ENCODE results near the gene MYO5C.

Gene MYO5C

DNA sequence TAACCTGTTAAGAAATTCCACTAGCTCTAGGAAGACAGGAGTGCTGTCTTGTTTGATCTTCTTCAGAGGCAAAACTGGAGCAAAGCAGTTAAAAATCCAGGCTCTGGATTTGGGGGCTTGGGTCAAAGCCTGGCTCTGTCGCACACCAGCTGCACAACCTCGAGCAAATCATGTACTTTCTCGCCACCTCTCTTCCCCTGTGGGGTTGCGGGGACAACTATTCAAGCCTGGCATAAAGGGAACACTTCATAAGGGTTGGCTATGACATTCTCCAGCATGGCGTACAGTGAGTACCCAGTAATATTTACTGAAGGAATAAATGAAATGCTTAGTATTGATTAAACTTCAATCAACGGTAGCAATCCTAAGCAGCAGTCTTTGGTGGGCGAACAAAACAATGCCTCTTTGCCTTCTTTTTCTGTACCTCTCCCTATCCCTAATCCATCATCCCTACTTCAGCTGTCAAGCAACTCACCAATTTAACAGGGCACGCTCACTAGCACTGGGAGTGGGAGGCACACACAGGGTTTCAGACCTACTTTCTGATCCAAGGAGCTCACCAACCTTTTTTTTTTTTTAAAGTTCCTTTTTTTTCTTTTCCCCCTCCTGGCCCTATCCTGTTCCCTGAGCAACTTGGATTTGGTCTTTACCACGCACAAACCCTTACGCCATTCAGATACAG, 137.4 kb downstream of the MYO5C start:
- TF ChIP-seq, protein P1, sequence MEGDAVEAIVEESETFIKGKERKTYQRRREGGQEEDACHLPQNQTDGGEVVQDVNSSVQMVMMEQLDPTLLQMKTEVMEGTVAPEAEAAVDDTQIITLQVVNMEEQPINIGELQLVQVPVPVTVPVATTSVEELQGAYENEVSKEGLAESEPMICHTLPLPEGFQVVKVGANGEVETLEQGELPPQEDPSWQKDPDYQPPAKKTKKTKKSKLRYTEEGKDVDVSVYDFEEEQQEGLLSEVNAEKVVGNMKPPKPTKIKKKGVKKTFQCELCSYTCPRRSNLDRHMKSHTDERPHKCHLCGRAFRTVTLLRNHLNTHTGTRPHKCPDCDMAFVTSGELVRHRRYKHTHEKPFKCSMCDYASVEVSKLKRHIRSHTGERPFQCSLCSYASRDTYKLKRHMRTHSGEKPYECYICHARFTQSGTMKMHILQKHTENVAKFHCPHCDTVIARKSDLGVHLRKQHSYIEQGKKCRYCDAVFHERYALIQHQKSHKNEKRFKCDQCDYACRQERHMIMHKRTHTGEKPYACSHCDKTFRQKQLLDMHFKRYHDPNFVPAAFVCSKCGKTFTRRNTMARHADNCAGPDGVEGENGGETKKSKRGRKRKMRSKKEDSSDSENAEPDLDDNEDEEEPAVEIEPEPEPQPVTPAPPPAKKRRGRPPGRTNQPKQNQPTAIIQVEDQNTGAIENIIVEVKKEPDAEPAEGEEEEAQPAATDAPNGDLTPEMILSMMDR (IDR thresholded peaks at IDR 0.05; ENCODE audit: low read depth, low read length, missing control alignments): no peak
- DNase-seq (ENCODE audit: low read depth): no peak
- H3K4me3 ChIP-seq (ENCODE audit: low read depth, low read length): no peak overlapping the region
- in situ Hi-C loops (cut with HindIII; ENCODE audit: low sequenced_read_pairs): no loop called here

DNA sequence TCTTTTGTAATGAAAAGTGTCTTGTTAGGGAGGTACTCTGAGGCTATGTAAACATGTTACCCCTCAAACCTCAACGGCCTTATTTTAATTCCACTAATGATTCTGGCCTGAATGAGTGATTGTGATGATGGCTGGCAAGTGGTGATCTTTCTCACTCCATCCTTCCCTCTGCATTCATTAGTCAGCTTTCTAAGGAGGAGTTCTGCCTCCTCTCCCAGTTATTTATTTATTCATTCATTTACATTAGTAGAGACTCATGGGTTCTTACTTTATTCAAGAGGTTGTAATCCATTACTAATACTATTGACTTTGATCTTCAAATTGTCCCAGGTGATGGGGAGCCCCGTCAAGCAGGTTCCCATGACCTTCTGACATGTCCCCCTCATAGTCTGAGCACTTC, 139.7 kb downstream of the MYO5C start:
- in situ Hi-C loops (cut with HindIII; ENCODE audit: low sequenced_read_pairs): no loop called here
- TF ChIP-seq, protein P1 (IDR thresholded peaks at IDR 0.05; ENCODE audit: low read depth, low read length, missing control alignments): no peak
- DNase-seq (ENCODE audit: low read depth): no peak
- no peak overlapping the region for H3K4me3 ChIP-seq (ENCODE audit: low read depth, low read length)

DNA sequence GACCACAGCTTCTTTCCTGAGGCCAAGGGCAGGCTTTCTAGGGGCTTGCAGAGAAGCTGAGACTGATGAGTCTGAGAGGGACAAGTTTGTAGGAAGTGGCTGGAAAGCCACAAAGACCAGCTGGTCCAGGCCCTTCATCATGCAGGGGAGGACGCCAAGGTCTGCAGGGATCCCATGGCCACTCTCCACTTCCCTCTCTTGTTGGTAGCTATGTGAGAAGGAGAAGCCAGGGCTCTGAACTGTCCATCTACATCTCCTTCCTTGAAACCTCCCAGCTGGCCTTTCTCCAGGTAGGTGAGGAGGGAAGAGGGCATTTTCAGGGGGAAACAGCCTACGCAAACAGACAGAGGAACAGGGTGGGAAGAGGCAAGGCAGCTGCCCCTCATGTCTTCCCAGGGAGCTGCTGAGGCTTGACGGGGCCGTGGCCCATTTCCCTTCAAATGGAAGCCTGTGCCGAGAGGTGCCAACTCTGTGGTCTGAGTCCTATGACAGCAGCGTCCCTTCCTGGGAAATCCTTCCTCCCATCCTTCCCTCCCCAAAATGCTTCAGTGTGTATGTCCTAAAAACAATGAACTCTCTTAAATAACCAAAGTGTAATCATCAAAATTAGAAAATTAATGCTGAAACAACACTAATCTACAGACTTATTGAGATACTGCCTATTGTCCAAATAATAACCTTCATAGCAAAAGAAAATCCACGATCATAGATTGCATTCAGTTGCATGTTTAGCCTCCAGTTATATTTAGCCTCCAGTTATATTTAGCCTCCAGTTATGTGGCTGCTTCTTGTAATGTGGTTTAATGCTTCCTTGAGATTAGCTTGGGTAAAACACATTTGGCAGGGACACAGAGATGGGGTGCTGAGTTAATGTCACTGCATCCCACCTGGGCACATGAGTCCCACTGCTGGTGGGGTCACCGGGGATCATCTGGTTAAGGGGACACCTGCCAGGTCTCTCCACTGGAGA, 140.4 kb downstream of the MYO5C start:
- TF ChIP-seq, protein P1 (IDR thresholded peaks at IDR 0.05; ENCODE audit: low read depth, low read length, missing control alignments): no peak
- in situ Hi-C loops (cut with HindIII; ENCODE audit: low sequenced_read_pairs): no loop called here
- no peak overlapping the region for H3K4me3 ChIP-seq (ENCODE audit: low read depth, low read length)
- no peak for DNase-seq (ENCODE audit: low read depth)

DNA sequence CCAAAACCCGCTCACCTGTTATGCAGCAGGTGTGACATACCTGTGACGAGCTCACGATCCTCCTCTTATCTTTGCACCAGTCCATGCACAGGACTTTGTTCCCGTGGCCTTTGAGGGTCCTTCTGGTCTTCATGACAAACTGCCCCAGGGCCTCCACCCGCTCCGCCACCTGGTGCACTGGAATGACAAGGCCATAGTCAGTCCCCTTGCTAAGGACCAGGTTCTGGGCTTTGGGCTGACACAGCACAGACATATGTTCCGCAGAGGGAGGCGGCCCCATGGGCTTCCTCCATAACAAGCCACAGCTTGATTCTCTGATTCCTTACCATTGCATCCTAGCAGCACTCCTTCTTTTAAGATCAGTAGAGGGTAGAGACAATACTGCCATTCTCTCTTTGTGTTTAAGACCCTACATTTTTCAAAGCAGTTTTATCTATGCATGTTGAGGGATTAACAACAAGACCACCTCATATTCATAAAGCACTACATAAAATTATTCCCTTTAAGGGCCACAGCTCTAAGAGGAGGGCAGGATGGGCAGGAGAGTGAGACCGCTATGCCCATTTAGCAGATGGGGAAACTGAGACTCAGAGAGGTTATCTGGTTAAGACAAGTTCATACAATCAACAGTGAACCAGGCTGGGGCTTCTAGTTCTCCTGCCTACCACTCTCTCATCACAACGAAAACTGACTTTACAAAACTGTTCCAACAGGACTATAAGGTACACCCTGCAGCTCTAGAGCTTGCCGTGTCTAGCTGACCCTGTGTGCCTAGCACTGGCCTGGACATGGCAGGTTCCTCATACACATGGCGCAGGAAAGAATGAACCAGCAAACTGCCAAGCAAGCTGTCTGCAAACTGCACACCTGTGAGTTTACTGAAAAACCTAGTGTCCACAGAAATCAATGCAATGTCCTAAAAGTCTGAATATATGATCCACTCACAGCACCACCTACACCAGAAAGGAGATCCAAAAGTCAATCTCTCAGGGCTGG, 141.4 kb downstream of the MYO5C start:
- TF ChIP-seq, protein P1 (IDR thresholded peaks at IDR 0.05; ENCODE audit: low read depth, low read length, missing control alignments): no peak
- in situ Hi-C loops (cut with HindIII; ENCODE audit: low sequenced_read_pairs): no loop called here
- H3K4me3 ChIP-seq (ENCODE audit: low read depth, low read length): no peak overlapping the region

DNA sequence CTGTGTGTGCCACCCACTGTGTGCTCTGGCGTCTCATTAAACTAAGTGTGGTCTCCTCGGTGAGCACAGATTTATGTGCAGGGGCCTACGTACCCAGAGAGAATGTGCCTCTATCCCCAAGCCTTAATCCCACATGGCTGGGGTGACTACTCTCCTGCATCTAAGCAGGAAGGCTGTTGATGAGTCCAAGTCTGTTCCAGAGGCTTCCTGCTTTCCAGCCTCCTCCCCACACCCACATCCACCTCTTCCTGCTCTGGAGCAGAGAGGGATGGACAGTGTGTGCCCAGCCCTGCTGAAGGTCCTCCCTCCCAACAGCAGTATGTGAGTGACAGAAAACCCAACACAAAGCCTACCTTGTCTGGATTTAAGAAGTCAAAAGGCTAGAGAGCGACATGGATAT, 144.3 kb downstream of the MYO5C start:
- in situ Hi-C loops (cut with HindIII; ENCODE audit: low sequenced_read_pairs): no loop called here
- no peak for DNase-seq (ENCODE audit: low read depth)
- TF ChIP-seq, protein P1 (IDR thresholded peaks at IDR 0.05; ENCODE audit: low read depth, low read length, missing control alignments): no peak
- H3K4me3 ChIP-seq (ENCODE audit: low read depth, low read length): no peak overlapping the region

More for the DNA sequence above, 141.4 kb downstream of the MYO5C start:
- DNase-seq (ENCODE audit: low read depth): no peak

DNA sequence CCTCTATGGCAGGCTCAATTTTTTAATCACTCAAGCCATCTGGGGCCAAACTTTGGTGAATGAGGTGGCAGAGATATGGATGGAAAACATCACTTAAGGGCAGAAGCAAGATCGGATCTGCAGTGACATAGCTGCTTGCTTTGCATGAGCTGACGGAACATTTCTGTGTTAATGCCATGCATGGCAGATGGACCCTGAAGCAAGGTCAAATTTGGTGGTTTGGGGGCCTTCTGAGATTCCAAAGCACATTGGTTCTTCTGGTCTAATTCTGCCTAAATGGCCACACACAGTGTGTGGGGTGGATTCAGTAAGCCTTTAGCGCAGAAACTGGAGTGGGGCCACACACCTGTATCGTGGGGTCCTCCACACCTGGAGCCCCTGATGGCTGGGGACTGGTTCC, 144.7 kb downstream of the MYO5C start:
- no peak for DNase-seq (ENCODE audit: low read depth)
- H3K4me3 ChIP-seq (ENCODE audit: low read depth, low read length): no peak overlapping the region
- TF ChIP-seq, protein P1 (IDR thresholded peaks at IDR 0.05; ENCODE audit: low read depth, low read length, missing control alignments): no peak
- in situ Hi-C loops (cut with HindIII; ENCODE audit: low sequenced_read_pairs): no loop called here

Measured in astrocyte of the cerebellum (primary cell).